Measurements from ENCODE around the gene REC114.
A peak's percentile ranks its signal among the peaks of the same experiment; 100 is the strongest.
"Not testable (repeated sequence)": the region's sequence is repeated elsewhere in the genome, so short reads cannot be mapped to it uniquely, and the experiment has no call there.

Gene REC114

GRCh38 chr15:73437543-73438109 lies 5.3 kb upstream of the REC114 start:
- TF ChIP-seq GATA1 (IDR thresholded peaks at IDR 0.05; ENCODE audit: low read depth, low read length) (no peak), POLR2A (IDR thresholded peaks at IDR 0.05; ENCODE audit: low read length) (no peak)
- DNase-seq: no peak

GRCh38 chr15:73438651-73439050 lies 4.3 kb upstream of the REC114 start:
- DNase-seq: no peak
- no peak for TF ChIP-seq POLR2A (IDR thresholded peaks at IDR 0.05; ENCODE audit: low read length)
- TF ChIP-seq GATA1 (IDR thresholded peaks at IDR 0.05; ENCODE audit: low read depth, low read length): no peak

GRCh38 chr15:73440571-73440970 lies 2.4 kb upstream of the REC114 start:
- no peak for TF ChIP-seq GATA1 (IDR thresholded peaks at IDR 0.05; ENCODE audit: low read depth, low read length)
- TF ChIP-seq POLR2A (IDR thresholded peaks at IDR 0.05; ENCODE audit: low read length): no peak
- no peak for DNase-seq

GRCh38 chr15:73442421-73442820 lies 543 bp upstream of the REC114 start:
- TF ChIP-seq POLR2A (IDR thresholded peaks at IDR 0.05; ENCODE audit: low read length): no peak
- no peak for TF ChIP-seq GATA1 (IDR thresholded peaks at IDR 0.05; ENCODE audit: low read depth, low read length)
- DNase-seq: no peak

- DNase-seq: not testable (repeated sequence)
Observed at GRCh38 chr15:73447471-73447870, 4.5 kb downstream of the REC114 start.

- DNase-seq: not testable (repeated sequence)
Observed at GRCh38 chr15:73448158-73448758, 5.3 kb downstream of the REC114 start.

- DNase-seq: not testable (repeated sequence)
Observed at GRCh38 chr15:73449980-73450379, 7.0 kb downstream of the REC114 start.

GRCh38 chr15:73454096-73454495 lies 11.1 kb downstream of the REC114 start:
- DNase-seq: no peak
- TF ChIP-seq POLR2A (IDR thresholded peaks at IDR 0.05; ENCODE audit: low read length) (no peak), GATA1 (IDR thresholded peaks at IDR 0.05; ENCODE audit: low read depth, low read length) (no peak)

GRCh38 chr15:73455876-73456275 lies 12.9 kb downstream of the REC114 start:
- DNase-seq: no peak
- TF ChIP-seq GATA1 (IDR thresholded peaks at IDR 0.05; ENCODE audit: low read depth, low read length) (no peak), POLR2A (IDR thresholded peaks at IDR 0.05; ENCODE audit: low read length) (no peak)

- TF ChIP-seq POLR2A (IDR thresholded peaks at IDR 0.05; ENCODE audit: low read length) (no peak), GATA1 (IDR thresholded peaks at IDR 0.05; ENCODE audit: low read depth, low read length) (no peak)
Observed at GRCh38 chr15:73457334-73457733, 14.4 kb downstream of the REC114 start.

GRCh38 chr15:73460662-73461061 lies 17.7 kb downstream of the REC114 start:
- TF ChIP-seq POLR2A (IDR thresholded peaks at IDR 0.05; ENCODE audit: low read length) (no peak), GATA1 (IDR thresholded peaks at IDR 0.05; ENCODE audit: low read depth, low read length) (no peak)
- DNase-seq: no peak

More at GRCh38 chr15:73457334-73457733, 14.4 kb downstream of the REC114 start:
- DNase-seq: no peak

GRCh38 chr15:73464602-73465001 lies 21.6 kb downstream of the REC114 start:
- no peak for TF ChIP-seq POLR2A (IDR thresholded peaks at IDR 0.05; ENCODE audit: low read length)
- TF ChIP-seq GATA1 (IDR thresholded peaks at IDR 0.05; ENCODE audit: low read depth, low read length): no peak
- no peak for DNase-seq

- DNase-seq: no peak
- TF ChIP-seq POLR2A (IDR thresholded peaks at IDR 0.05; ENCODE audit: low read length) (no peak), GATA1 (IDR thresholded peaks at IDR 0.05; ENCODE audit: low read depth, low read length) (no peak)
Observed at GRCh38 chr15:73467758-73468157, 24.8 kb downstream of the REC114 start.

GRCh38 chr15:73474785-73475184 lies 31.8 kb downstream of the REC114 start:
- TF ChIP-seq POLR2A (IDR thresholded peaks at IDR 0.05; ENCODE audit: low read length) (no peak), GATA1 (IDR thresholded peaks at IDR 0.05; ENCODE audit: low read depth, low read length) (no peak)
- peak; percentile 32 to 72 for DNase-seq

GRCh38 chr15:73476704-73477216 lies 33.8 kb downstream of the REC114 start:
- no peak for DNase-seq
- no peak for TF ChIP-seq POLR2A (IDR thresholded peaks at IDR 0.05; ENCODE audit: low read length)
- no peak for TF ChIP-seq GATA1 (IDR thresholded peaks at IDR 0.05; ENCODE audit: low read depth, low read length)

GRCh38 chr15:73480050-73480449 lies 37.1 kb downstream of the REC114 start:
- DNase-seq: no peak

More at GRCh38 chr15:73480050-73480449, 37.1 kb downstream of the REC114 start:
- no peak for TF ChIP-seq GATA1 (IDR thresholded peaks at IDR 0.05; ENCODE audit: low read depth, low read length)
